Measurements from ENCODE around the gene HPGDS. TPM values are rescaled to one million over a fixed set of nuclear protein-coding genes. Genes with fewer than 3 reads are reported as not detected.

Gene HPGDS
- total and polyA plus RNA-seq, 10 of the 15 experiments (the other 5 are each of a cell fraction or from before 2014, with no cell fraction given) = not detected

DNA sequence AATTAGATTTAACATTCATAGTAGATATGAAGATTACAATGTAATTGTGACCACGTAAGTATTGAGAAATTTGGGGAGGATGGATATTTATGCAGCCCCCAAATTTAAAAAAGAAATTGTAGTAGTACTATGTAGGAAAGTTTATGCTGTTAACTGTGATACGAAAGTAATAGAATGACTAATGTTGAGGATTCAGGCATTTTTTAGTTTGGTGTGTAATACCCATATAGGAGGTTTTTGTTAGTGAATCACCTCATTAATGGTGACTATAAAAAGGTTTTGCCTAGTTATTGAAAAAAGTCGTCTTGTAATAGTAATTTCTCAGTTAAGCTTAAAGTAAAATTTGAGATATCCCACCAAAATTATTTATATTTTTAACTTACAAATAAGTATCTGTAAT lies 67.7 kb downstream of the HPGDS start:
- no peak for ATAC-seq
- Histone ChIP-seq H3K4me3 (no peak overlapping the region), H3K36me3 (ENCODE audit: control insufficient read depth in 2 of 2, insufficient read depth in 2 of 2, low read length in 1 of 2) (peaks cover 0 to 20% of the 10 kb centered on the region in 2 experiments; a peak in 3 of 4 replicates), H3K9ac (ENCODE audit: control insufficient read depth, insufficient read depth, low read length) (no peak overlapping the region), H3K9me3 (replicated peaks; ENCODE audit: control insufficient read depth, insufficient read depth, low read length) (no peaks in the 10 kb centered on the region), H4K20me1 (ENCODE audit: control insufficient read depth, insufficient read depth) (no peaks in the 10 kb centered on the region), H3K27me3 (replicated peaks in 1 of 2; ENCODE audit: control insufficient read depth in 2 of 2, insufficient read depth in 2 of 2, low read length in 1 of 2) (no peaks in the 10 kb centered on the region), H3K4me1 (ENCODE audit: control insufficient read depth, insufficient read depth, low read length) (no peaks in the 10 kb centered on the region), H2AFZ (ENCODE audit: control insufficient read depth, low read depth, low read length) (no peak overlapping the region), H3K27ac (ENCODE audit: control insufficient read depth, insufficient read depth) (no peak overlapping the region), H3K79me2 (ENCODE audit: control insufficient read depth, insufficient read depth, low read length) (no peaks in the 10 kb centered on the region), H3K4me2 (ENCODE audit: control insufficient read depth, insufficient read depth) (no peak overlapping the region)
- ChIA-PET CTCF (no interaction called here), SMC1A (ENCODE audit: uncharacterized antibody, unreplicated experiment) (interaction anchor here (0.5 kb wide), 1 partner anchor 135 kb away, joined by 3 read pairs; no protein-coding TSS in a partner anchor), RAD21 (ENCODE audit: unreplicated experiment) (interaction anchor here (0.6 kb wide), 1 partner anchor 303 kb away, joined by 3 read pairs; no protein-coding TSS in a partner anchor), POLR2A (no interaction called here)
- intact Hi-C loops (cut with micrococcal nuclease; ENCODE audit: unreplicated experiment) (no loop called here), in situ Hi-C loops (cut with MboI) (no loop called here)
- no peak for DNase-seq (ENCODE audit: low read depth, low spot score)
- FAIRE-seq = no peak
- BruUV-seq (replicated peaks) = no TSS peak
- 100% methylated on average over 3 of the region's 3 CpGs for WGBS (ENCODE audit: insufficient coverage, insufficient replicate concordance, low lambda C conversion rate, missing lambda C conversion rate)
- TF ChIP-seq MTA3 (IDR thresholded peaks at IDR 0.05; ENCODE audit: borderline replicate concordance, low read length) (no peak), SMC3 (IDR thresholded peaks at IDR 0.05; ENCODE audit: borderline replicate concordance, low read length) (no peak), GABPA (IDR thresholded peaks at IDR 0.05; ENCODE audit: low read depth) (no peak), HCFC1 (IDR thresholded peaks at IDR 0.05; ENCODE audit: low read length) (no peak), EGR1 (IDR thresholded peaks at IDR 0.05; ENCODE audit: borderline replicate concordance in 1 of 2, low read depth in 2 of 2, low read length in 2 of 2) (no peak), POLR2AphosphoS2 (IDR thresholded peaks at IDR 0.05; ENCODE audit: low read depth, low read length) (no peak), ZNF622 (IDR thresholded peaks at IDR 0.05) (no peak), CEBPB (IDR thresholded peaks at IDR 0.05; ENCODE audit: borderline replicate concordance in 1 of 2, low read depth in 2 of 2, low read length in 2 of 2) (no peak), SREBF1 (IDR thresholded peaks at IDR 0.05; ENCODE audit: low read length) (no peak), BCL11A (IDR thresholded peaks at IDR 0.05; ENCODE audit: low read depth, low read length) (no peak), EP300 (IDR thresholded peaks at IDR 0.05; ENCODE audit: borderline replicate concordance in 1 of 2, control insufficient read depth in 1 of 2, low read depth in 2 of 2, low read length in 2 of 2) (no peak), ZNF384 (IDR thresholded peaks at IDR 0.05; ENCODE audit: borderline replicate concordance, low read depth, low read length) (no peak), PML (IDR thresholded peaks at IDR 0.05; ENCODE audit: low read length) (no peak), ASH2L (IDR thresholded peaks at IDR 0.05; ENCODE audit: borderline replicate concordance, low read depth) (no peak)
- TF ChIP-seq, protein P1, sequence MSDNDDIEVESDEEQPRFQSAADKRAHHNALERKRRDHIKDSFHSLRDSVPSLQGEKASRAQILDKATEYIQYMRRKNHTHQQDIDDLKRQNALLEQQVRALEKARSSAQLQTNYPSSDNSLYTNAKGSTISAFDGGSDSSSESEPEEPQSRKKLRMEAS (IDR thresholded peaks at IDR 0.05; ENCODE audit: low read depth, low read length) = no peak
- TF ChIP-seq, protein P2, sequence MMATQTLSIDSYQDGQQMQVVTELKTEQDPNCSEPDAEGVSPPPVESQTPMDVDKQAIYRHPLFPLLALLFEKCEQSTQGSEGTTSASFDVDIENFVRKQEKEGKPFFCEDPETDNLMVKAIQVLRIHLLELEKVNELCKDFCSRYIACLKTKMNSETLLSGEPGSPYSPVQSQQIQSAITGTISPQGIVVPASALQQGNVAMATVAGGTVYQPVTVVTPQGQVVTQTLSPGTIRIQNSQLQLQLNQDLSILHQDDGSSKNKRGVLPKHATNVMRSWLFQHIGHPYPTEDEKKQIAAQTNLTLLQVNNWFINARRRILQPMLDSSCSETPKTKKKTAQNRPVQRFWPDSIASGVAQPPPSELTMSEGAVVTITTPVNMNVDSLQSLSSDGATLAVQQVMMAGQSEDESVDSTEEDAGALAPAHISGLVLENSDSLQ (IDR thresholded peaks at IDR 0.05) = no peak
- TF ChIP-seq, protein P3, sequence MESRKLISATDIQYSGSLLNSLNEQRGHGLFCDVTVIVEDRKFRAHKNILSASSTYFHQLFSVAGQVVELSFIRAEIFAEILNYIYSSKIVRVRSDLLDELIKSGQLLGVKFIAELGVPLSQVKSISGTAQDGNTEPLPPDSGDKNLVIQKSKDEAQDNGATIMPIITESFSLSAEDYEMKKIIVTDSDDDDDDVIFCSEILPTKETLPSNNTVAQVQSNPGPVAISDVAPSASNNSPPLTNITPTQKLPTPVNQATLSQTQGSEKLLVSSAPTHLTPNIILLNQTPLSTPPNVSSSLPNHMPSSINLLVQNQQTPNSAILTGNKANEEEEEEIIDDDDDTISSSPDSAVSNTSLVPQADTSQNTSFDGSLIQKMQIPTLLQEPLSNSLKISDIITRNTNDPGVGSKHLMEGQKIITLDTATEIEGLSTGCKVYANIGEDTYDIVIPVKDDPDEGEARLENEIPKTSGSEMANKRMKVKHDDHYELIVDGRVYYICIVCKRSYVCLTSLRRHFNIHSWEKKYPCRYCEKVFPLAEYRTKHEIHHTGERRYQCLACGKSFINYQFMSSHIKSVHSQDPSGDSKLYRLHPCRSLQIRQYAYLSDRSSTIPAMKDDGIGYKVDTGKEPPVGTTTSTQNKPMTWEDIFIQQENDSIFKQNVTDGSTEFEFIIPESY (IDR thresholded peaks at IDR 0.05) = no peak
